ENCODE measurements around the gene OVCH1.
"Not testable (repeated sequence)": the region's sequence is repeated elsewhere in the genome, so short reads cannot be mapped to it uniquely, and the experiment has no call there.

OVCH1 gene

GRCh38 chr12:29492891-29493290 lies 4.6 kb downstream of the OVCH1 start:
- no peak for DNase-seq (ENCODE audit: low read depth)

GRCh38 chr12:29486972-29487371 lies 10.5 kb downstream of the OVCH1 start:
- no peak for DNase-seq (ENCODE audit: low read depth)

- no peak for DNase-seq (ENCODE audit: low read depth)
These were observed 34.3 kb downstream of the OVCH1 start for GRCh38 chr12:29463198-29463597.

GRCh38 chr12:29460082-29460481 lies 37.4 kb downstream of the OVCH1 start:
- DNase-seq (ENCODE audit: low read depth): no peak

GRCh38 chr12:29455087-29455486 lies 42.4 kb downstream of the OVCH1 start:
- no peak for DNase-seq (ENCODE audit: low read depth)

- no peak for DNase-seq (ENCODE audit: low read depth)
These were observed 45.6 kb downstream of the OVCH1 start for GRCh38 chr12:29451888-29452287.

- DNase-seq (ENCODE audit: low read depth): no peak
These were observed 49.3 kb downstream of the OVCH1 start for GRCh38 chr12:29448157-29448556.

- DNase-seq (ENCODE audit: low read depth): no peak
These were observed 50.1 kb downstream of the OVCH1 start for GRCh38 chr12:29447285-29447975.

- DNase-seq (ENCODE audit: low read depth): no peak
These were observed 58.0 kb downstream of the OVCH1 start for GRCh38 chr12:29439506-29439905.

GRCh38 chr12:29438752-29439408 lies 58.6 kb downstream of the OVCH1 start:
- DNase-seq (ENCODE audit: low read depth): no peak

- DNase-seq (ENCODE audit: low read depth): no peak
These were observed 59.9 kb downstream of the OVCH1 start for GRCh38 chr12:29437575-29437974.

- DNase-seq (ENCODE audit: low read depth): not testable (repeated sequence)
These were observed 60.7 kb downstream of the OVCH1 start for GRCh38 chr12:29436815-29437214.

GRCh38 chr12:29431513-29431912 lies 66.0 kb downstream of the OVCH1 start:
- DNase-seq (ENCODE audit: low read depth): no peak

GRCh38 chr12:29430716-29431044 lies 66.8 kb downstream of the OVCH1 start:
- no peak for DNase-seq (ENCODE audit: low read depth)

GRCh38 chr12:29429999-29430715 lies 67.3 kb downstream of the OVCH1 start:
- no peak for DNase-seq (ENCODE audit: low read depth)

GRCh38 chr12:29428633-29429032 lies 68.9 kb downstream of the OVCH1 start:
- DNase-seq (ENCODE audit: low read depth): no peak

GRCh38 chr12:29427964-29428363 lies 69.5 kb downstream of the OVCH1 start:
- no peak for DNase-seq (ENCODE audit: low read depth)

- no peak for DNase-seq (ENCODE audit: low read depth)
These were observed 71.0 kb downstream of the OVCH1 start for GRCh38 chr12:29426498-29426897.

- DNase-seq (ENCODE audit: low read depth): no peak
These were observed 71.8 kb downstream of the OVCH1 start for GRCh38 chr12:29425722-29426121.

- DNase-seq (ENCODE audit: low read depth): no peak
These were observed 80.7 kb downstream of the OVCH1 start for GRCh38 chr12:29416748-29417147.

- no peak for DNase-seq (ENCODE audit: low read depth)
These were observed 82.4 kb downstream of the OVCH1 start for GRCh38 chr12:29415111-29415510.

GRCh38 chr12:29414368-29414767 lies 83.1 kb downstream of the OVCH1 start:
- no peak for DNase-seq (ENCODE audit: low read depth)

- no peak for DNase-seq (ENCODE audit: low read depth)
These were observed 91.9 kb downstream of the OVCH1 start for GRCh38 chr12:29405561-29405960.
